ENCODE data around the gene VAMP5. TPM values are rescaled to one million over a fixed set of nuclear protein-coding genes. Genes with fewer than 3 reads are reported as not detected.

Gene VAMP5
- total and polyA plus RNA-seq, 9 of the 15 experiments (the other 6 are each of a cell fraction or from before 2014, with no cell fraction given), result 0.54 to 1.9 (median 1.5) TPM; not detected in 2

- TF ChIP-seq ZNF398 (CRISPR knock-in tag; IDR thresholded peaks at IDR 0.05), result no peak
- no peak for TF ChIP-seq ZNF395 (CRISPR knock-in tag; IDR thresholded peaks at IDR 0.05)
- no peak for TF ChIP-seq RFX5 (IDR thresholded peaks at IDR 0.05; ENCODE audit: low read depth, low read length)
- no peak for TF ChIP-seq JUN (IDR thresholded peaks at IDR 0.05; ENCODE audit: borderline replicate concordance, low read depth, low read length)
- no peak for TF ChIP-seq JUN (CRISPR knock-in tag; IDR thresholded peaks at IDR 0.05; ENCODE audit: borderline replicate concordance)
- peak; percentile 17 for TF ChIP-seq POLR2B (IDR thresholded peaks at IDR 0.05; ENCODE audit: low read depth, partially characterized antibody)
- TF ChIP-seq ZFP1 (CRISPR knock-in tag; IDR thresholded peaks at IDR 0.05), result no peak
- no peak for TF ChIP-seq EWSR1 (IDR thresholded peaks at IDR 0.05; ENCODE audit: borderline replicate concordance, low read depth, partially characterized antibody)
- no peak for TF ChIP-seq TAF15 (IDR thresholded peaks at IDR 0.05; ENCODE audit: low read depth, low read length)
- no peak for TF ChIP-seq ZHX1 (conservative IDR thresholded peaks at IDR 0.05; ENCODE audit: low read length)
These were observed 43.0 kb upstream of the VAMP5 start (continued) for GRCh38 chr2:85541262-85541661.

Data from K562 (cell line).